Stimulated activated CD4-positive, alpha-beta T cell treated with anti-CD3 and anti-CD28 coated beads, Interleukin-1b, Interleukin-23, amount 100 ng/mL, for 1 hour (primary cell): ENCODE data around the gene SAG.
"Not testable (repeated sequence)": the region's sequence is repeated elsewhere in the genome, so short reads cannot be mapped to it uniquely, and the experiment has no call there.

Experiments
- DNase-seq, 2 donors: peaks; one replicate each; pipeline ENCODE4 v3.0.0-alpha.2; 2020; ENCODE audit warnings: low read depth in 2 of 2

The SAG gene

DNA sequence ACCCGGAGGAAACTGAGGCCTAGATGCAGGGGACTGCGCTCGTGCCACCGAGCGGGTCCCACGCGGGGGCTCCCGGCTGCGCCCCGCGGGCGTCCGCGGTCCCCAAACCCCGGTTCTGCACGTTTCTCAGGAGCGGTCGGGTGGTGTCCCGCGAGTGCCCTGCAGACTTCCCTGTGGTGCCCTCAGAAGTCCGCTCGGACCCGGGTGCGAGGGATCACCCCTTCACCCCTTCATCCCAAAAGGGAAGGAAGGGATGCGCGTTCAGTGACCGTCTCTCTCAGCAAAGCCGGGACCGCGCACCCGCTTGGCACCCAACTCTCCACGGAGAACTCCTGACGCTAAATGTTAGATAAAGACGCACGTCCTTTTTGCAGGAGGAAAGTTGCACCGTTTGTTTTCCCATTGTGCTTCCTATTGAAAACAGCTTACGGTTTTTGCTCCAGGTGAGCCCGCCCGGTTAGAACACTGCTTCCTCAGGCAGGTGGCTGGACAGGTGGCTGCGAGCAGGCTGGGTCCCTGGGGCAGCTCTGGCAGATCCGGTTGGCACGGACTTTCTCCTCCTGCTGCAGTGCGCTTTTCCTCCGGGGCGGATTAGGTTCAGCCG, 47.5 kb downstream of the SAG start:
- DNase-seq, result no peak

GRCh38 chr2:233355916-233356315, 48.3 kb downstream of the SAG start:
- DNase-seq, result no peak

GRCh38 chr2:233356546-233357308, 49.1 kb downstream of the SAG start:
- no peak for DNase-seq

GRCh38 chr2:233358335-233358734, 50.7 kb downstream of the SAG start:
- DNase-seq, result no peak

DNA sequence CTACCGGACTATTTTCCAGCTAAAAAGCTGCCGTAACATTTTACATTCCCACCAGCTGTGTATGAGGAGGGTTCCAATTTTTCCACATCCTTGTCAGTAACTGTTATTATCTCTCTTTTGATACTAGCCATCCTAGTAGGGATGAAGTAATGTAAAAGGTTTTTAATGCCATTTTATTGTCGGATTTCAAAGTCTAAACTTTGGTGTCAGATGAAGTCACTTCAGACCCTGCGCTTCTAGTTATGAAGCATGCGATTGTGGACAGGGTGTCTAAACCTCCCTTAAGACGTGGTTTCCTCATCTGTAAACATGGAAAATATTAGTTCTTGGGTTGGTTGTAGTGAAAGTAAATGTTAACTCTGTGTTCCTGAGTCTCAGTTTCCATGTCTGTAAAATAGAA, 51.3 kb downstream of the SAG start:
- DNase-seq, result no peak

- no peak for DNase-seq
These were observed 52.2 kb downstream of the SAG start for GRCh38 chr2:233359823-233360222.

DNA sequence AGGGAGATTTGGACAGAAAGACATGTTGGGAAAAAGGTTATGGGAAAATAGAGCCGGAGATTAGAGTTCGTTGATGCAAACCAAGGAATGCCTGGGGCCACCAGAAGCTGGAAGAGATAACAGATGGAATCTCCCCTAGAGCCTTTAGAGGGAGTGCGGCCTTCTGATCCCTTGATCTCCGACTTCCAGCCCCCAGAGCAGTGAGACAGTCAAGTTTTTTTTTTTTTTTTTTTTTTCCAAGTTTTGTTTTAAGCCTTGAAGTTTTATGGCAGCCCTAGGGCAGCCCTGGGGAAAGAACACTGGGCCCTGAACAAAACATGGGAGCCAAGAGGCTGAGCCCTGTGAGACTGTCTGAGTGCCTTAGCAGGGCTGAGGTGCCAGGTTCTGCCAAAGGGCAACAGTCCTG, 53.2 kb downstream of the SAG start:
- DNase-seq, result no peak

DNA sequence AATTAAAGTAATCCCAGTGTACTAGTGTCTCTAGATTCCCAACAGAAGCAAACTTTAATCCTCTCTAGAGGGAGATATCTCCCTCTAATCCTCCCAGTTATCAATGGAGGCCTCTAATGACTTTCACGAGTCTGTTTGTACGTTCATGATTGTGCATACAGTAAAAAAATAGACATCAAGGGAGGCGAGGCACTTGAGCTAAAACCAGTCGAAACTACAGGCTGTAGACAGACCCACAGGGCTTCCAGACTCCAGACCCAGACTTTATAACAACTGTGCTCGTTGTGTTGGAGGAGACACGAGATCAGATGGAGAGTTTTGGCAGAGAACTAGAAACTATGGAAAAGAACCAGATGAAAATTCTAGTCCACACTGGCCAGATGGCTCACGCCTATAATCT, 53.7 kb downstream of the SAG start:
- no peak for DNase-seq

- DNase-seq, result no peak
These were observed 55.1 kb downstream of the SAG start for GRCh38 chr2:233362742-233363141.

GRCh38 chr2:233363744-233364235, 56.2 kb downstream of the SAG start:
- no peak for DNase-seq

DNA sequence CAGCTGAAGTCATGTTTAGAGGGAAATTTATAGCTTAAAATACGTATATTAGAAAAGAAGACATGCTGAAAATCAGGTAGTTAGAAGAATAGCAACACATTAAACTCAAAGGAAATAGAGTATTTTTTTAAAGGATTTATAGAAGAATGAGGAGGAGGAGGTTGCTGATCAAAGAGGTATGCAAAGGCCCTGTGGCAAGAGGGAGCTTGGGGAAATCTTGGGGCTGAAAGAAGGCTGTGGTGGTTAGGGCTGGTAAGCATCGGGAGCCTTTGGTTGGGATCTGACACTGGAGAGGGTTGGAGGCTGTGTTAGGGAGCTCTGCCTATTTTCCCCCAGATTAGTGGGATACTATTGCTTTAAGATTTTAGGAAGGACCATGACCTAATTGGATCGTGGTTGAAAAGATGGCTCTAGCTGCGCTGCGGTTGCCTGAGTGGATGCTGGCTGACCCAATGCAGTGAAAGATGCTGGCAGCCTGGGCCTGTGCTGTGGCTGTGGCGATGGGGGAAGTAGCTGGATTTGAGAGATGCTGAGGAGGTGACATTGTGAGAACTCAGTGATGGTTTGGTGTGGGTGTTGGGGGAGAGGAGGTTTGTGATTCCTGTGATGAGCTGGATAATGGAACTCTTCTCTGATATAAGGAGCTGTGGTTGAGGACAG, 58.4 kb downstream of the SAG start:
- DNase-seq, result no peak

GRCh38 chr2:233367586-233367985, 60.0 kb downstream of the SAG start:
- no peak for DNase-seq

DNA sequence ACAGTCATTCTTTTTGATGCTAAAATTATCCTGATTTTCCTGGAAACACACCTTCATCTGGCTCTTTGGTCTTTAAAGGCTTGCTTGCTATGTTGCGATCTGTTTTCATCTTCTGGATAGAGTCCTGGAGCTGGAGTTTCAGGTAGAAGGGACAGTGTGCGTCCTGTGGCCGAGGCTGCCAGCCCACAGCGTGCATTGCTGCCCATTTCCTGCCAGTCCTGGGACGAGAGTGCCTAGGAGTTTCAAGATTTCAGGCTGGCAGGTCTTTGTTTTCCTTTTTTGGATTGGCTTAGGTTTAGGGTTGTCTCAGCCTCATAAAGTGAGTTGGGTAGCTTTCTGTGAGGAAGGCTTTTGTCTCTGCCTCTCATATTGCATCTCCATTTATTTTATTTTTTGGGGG, 61.1 kb downstream of the SAG start:
- no peak for DNase-seq

DNA sequence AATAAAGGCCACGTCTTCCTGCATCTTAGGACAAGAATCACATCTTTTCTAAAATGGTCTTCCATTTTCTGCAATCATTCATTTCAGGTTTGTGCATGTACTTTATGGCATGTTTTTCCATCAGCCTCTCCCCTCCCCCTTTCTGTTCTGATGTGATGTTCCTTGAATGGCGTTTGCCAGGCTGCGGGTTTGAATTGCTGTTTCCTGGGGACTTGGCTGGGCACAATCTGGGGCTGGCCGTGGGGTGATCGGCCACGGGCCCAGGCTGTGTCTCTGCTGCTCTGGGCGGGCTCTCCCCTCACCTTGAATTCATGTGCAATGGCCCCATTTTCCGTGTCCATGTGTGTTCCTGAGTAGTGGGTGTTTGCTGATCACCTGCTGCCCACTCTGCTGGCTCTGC, 61.8 kb downstream of the SAG start:
- DNase-seq, result no peak

DNA sequence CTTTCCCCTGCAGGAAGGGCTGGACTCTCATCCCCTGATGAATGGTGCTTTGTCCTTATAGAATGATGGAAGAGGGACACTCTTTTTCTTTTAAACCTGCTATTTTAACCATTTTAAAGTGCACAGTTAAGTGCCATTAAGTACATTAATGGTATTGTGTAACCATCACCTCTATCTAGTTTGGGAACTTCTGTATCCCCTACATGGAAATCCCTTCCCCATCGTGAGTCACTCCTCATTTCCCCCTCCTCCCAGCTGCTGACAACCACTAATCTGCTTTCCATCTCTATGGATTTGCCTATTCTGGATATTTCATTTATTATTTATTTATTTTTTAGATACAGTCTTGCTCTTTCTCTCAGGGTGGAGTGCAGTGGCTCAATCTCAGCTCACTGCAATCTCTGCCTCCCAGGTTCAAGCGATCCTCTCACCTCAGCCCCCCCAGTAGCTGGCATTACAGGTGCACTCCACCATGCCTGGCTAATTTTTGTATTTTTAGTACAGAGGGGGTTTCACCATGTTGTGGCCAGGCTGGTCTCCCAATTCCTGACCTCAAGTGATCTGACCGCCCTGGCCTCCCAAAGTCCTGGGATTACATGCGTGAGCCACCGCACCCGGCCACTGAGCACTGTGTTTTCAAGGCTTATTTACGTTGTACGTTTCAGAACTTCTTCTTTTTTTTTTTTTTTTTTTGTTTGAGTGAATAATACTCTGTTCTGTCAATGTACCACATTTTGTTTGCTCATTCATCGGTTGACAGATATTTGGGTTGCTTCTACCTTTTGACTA, 62.5 kb downstream of the SAG start:
- no peak for DNase-seq

DNA sequence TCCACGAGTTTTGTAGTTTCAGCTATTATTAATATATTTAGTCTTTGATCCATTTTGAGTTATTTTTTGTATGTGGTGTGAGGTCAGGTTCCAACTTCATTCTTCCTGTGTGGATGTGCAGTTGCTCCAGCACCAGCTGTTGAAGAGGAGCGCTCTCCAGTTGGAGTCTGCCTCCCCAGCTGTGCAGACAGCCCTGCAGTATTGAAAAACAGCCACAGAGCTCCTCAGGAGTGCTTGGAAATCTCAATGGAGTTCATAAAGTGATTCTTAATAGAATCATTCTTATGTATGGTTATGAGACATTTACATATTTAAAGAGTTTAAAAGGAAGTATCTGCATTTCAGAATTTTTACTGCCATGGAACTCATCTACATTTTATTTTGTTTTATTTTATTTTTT, 64.0 kb downstream of the SAG start:
- DNase-seq, result no peak

DNA sequence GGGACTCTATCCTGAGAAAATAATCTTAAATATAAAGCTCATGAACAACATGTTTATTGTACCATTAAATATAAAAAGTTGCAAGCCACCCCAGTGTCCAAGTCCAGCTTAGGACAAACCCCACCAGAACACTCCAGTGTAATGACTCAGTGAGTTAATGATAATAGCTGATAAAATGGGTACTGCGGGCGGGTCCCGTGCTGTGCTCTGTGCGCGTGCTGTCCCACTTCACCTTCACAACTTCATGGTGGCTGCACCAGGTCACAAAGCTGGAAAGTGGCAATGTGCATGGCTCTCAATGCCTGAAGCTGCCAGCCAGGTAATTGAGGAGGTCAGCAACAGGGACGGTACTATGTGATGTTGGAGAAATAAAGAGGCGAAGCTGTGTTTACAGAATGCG, 65.2 kb downstream of the SAG start:
- no peak for DNase-seq

DNA sequence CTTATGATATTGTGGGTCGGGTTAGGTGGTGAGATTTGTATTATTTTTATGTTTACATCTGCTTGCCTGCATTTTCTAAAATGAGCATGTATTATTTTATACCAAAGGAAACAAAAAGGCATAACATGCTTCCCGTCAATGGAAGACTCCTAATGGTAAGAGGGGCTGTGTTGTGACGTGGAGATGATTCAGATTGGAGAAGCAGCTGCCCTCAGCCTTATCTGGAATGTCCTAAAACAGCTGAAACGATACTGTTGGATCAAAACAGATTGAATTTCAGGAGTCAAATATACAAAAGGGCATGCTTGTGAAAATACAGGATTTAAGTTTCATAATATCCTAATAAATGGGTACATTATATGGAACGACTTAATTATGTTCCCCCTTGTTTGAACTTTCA, 65.7 kb downstream of the SAG start:
- DNase-seq, result no peak

DNA sequence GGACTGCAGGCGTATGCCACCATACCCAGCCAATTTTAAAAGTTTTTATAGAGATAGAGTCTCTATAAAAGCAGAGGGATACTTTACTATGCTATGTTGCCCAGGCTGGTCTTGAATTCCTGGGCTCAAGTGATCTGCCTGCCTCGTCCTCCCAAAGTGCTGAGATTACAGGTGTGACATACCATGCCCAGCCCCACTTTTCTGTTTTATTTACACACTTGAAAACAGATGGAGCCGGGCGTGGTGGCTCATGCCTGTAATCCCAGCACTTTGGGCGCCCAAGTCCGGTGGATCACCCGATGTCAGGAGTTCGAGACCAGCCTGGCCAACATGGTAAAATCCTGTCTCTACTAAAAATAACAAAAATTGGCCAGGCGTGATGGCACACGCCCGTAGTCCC, 67.2 kb downstream of the SAG start:
- not testable (repeated sequence) for DNase-seq

DNA sequence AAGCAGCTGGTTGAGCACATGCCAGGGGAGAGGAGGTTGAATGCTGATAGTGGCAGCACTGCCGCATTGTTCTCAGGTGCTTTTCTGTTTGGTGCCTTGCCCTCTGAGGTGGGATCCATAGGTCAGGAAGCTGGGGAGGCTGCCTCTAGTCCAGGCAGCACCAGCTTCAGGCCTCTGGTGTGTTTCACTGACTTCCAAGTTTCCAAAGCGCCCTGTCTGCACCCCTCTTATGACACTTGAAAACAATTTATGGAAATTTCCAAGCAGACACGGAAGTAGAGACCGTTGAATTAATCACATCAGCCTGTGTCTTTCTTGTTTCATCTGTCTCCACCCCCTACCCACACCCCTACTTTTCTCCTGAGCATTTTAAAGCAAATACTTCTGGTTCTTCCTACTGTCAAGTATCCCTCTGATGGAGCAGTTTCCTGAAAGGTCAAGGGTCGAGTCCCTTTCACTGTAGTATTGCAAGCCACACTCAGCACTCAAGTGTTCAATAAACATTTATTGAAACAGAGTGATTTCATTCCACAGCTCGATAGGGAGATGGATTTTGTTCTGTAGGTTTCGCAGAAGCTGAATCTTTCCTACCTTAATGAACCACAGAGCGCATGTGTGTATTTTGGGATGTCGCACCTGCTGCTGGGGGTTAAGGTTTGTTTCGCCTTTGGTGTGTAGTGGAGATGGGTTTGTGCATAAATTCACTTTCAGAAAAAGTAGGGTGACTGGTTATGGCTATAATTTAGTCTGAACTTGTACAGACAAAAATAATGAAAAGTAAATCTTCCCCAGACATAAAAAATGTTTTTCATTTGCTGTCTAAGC, 68.1 kb downstream of the SAG start:
- DNase-seq, result no peak

GRCh38 chr2:233379034-233379433, 71.4 kb downstream of the SAG start:
- no peak for DNase-seq
